ENCODE results near the gene PTPRG.
"Not testable (repeated sequence)": the region's sequence is repeated elsewhere in the genome, so short reads cannot be mapped to it uniquely, and the experiment has no call there.

PTPRG gene

DNA sequence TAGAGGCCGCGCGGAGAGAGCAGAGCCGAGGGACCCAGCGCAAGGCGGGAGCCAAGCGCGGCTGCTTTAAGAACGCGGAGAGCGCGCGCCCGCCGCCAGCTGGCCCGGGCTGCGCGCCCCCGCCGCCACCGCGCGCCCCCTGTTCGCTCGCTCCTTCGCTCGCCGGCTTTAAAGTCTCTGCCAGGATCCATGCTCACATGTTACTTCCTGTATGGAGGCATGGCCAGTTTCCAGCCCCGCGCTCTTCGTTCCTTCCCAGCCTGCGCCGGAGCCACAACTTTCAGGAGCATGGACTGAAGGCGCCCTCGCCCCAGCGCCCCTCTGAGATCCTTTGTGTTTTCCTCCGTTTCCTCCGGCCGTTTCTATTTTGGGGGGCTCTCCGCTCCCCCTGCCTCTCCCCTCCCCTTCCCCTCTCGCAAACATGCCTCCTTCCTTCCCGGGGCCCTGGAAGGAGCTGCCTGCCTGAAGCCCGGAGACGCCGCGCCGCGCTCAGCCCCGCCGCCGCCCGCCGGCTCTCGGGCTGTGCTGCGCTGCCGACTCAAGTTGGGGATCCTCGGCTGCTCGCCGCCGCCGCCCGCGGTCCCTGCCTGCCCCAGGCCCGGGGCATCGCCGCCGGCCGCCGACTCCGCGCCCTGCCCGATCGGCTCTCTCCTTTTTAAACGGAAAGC, at the start of gene PTPRG:
Gene PTPRG, plus strand, starts transcription at position 198 of the 668 bp plus-strand sequence. CDS start 717 bp downstream, outside the sequence.
- peak; percentile 85 for DNase-seq

DNA sequence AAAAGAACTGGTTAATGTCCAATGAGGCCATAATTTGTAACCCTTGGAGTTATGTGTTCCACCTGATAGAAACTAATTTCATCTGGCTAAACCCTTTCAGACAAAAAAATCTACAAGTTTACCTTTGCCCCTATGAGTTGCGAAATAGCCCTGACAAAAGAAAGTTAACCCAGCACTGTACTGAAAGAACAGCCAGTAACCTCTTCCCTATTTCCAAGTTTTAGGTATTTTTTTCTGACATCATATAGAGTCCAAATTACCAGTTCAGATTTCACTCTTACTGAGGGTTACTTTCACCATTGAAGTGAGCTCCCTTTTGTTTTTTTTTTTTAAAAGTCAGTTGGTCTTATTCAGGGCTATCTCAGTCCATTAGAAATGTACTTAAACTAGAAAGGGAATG, 42.8 kb upstream of the PTPRG start:
- DNase-seq, result no peak

DNA sequence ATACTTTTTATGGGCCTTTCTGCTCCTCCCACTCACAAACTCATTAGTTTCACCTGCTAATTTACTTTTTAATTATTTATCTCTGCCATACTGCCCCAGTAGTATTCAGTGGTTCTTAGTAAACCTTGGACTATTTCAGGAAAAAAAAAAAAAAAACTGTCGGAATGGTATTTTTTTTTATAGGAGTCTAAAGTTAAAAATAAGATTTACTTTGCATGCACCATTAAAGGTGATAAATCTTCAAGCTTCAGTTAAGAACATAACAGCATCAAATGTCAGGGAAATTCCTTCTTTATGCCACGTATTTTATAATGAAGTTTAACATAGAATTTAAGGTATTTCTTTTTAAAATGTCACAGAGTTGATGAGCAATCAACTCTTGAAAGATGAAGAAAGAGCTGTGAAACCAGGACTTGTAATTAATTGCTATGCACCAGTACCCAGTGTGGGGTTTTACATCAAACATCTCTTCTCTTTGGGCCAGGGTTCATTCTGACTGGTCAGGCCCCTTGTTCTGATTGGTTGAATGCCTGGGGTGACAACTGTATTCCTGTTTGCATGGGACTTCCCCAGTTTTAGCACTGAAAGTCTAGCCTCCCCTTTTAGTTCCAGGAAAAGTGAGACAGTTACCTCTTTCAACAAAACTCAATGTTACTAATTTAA, 40.3 kb upstream of the PTPRG start:
- no peak for DNase-seq

GRCh38 chr3:61522060-61522459, 39.3 kb upstream of the PTPRG start:
- no peak for DNase-seq

DNA sequence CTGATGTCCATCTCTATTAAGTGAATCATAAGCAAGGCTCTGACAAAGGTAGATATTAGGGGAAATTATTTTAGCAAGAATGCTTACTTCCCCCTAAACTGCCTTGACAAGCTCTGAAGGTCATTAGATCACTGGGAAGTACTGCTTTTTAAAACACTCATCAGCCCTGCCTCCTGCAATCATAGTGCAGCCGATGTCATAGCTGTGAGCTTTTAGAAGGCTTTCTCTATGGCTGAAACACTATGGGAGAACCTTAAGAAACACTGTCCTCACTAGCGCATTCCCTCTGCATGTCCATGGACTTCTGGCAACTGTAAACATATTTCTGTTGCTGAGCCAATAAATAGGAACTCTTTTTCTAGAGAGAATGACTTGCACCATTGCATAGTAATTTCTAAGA, 38.7 kb upstream of the PTPRG start:
- no peak for DNase-seq

DNA sequence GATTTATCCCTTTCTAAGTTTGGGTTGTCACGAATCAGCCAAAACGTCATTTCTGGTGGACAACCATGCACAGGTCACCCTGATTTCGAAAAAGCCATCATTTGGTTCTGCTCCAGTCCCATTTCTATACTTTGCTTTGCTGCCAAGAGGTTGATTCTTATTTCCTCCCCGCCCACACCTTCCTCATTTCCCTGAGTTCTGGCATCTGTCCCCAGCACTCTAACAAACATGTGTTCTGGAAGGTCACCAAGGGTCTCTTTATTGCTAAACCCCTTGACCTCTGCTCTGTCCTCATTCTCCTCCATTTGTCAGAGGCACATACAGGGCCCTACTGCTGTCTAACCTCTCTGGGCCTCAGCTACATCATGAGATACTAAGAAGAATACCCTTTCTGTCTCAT, 36.4 kb upstream of the PTPRG start:
- no peak for DNase-seq

GRCh38 chr3:61526308-61526707, 35.1 kb upstream of the PTPRG start:
- no peak for DNase-seq

DNA sequence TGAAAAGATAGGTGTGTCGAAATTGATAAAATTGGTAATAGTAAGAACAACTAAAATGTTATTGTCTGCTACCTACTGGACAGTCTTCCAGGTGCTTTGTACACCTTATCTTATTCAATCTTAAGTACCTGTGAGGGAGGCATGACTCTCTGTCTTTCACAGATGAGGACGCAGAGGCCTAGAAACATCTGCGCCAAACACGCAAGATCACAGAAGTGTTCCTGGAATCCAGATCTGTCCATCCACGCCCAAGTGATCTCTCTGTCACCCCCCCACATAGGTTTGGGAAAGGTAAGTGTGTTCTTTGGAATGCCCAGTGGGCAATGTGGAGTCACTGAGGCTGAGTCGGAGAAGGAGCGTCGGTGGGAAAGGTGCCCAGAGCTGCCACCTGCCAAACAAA, 34.4 kb upstream of the PTPRG start:
- no peak for DNase-seq

DNA sequence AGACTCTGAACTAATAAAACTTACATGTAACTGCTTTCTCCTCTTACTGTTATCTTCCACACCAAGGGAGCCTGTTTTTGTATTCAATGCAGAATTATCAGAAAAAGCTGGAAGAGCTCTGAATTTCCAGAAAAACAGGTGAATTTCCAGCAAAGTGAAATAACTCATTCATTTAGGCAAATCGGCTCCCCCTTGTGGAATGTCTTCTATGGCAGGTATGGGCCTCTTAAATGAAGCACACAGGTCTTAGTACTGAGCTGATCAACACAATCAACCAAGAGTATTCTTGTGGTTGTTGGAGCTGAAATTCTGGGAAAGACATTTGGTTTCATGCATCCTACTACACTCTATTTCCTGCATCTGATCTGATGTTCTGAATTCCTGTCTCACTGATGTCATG, 31.0 kb upstream of the PTPRG start:
- no peak for DNase-seq

DNA sequence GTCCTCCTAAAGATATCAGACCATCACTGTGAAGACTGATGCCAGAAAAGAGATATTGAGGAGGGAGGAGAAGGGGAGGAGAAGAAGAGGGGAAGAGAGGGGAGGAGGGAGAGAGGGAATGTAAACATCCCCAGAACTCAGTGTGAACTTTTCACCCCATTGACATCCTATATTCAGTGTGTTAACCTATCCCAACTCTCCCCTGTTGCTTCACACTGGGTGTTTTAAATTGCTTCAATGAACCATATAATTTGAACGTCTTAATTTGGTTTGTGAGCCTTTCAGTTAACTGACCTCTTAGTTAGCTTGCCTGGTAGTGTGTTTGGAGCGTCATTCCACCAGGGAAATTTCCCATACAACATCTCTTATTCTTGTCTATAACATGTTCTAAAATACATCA, 29.8 kb upstream of the PTPRG start:
- DNase-seq, result no peak

GRCh38 chr3:61532739-61533500, 28.5 kb upstream of the PTPRG start:
- DNase-seq, result no peak

DNA sequence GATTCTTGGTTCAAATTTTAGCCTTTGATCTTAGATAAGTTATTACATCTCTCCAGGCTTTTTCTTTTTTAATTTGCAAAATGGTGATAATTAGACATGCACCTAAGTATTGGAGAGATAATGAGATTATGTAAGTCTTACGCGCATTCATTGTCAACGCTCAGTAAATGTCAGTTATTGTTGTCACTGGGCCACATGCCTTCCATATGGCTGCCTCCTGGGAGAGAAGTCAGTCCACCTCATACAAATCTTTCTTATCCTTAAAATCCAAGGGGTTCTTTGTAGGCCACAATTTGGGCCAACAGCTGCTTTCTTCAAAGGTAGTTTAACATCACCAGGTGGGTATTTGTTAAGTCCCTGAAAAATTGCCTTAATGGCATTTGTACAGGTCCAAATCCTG, 25.5 kb upstream of the PTPRG start:
- no peak for DNase-seq

- DNase-seq, result no peak
These were observed 24.0 kb upstream of the PTPRG start for GRCh38 chr3:61537366-61537765.

DNA sequence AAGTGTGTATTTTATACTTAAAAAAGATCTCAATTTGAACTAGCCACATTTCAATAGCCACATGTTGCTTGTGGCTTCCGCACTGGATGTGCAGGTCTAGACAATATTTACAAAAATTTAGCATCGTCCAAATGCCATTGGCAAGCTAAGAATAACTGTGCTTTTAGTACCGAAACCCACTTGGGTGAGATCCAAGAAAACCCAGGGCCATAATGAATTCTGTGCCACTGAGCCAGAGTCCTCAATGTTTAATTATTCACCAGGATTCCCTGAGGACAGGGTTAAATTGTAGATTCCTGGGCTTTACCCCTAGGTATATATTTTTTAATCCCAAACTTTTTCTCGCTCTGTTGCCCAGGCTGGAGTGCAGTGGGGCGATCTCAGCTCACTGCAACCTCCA, 22.9 kb upstream of the PTPRG start:
- DNase-seq, result no peak

- DNase-seq, result no peak
These were observed 19.7 kb upstream of the PTPRG start for GRCh38 chr3:61541694-61542093.

DNA sequence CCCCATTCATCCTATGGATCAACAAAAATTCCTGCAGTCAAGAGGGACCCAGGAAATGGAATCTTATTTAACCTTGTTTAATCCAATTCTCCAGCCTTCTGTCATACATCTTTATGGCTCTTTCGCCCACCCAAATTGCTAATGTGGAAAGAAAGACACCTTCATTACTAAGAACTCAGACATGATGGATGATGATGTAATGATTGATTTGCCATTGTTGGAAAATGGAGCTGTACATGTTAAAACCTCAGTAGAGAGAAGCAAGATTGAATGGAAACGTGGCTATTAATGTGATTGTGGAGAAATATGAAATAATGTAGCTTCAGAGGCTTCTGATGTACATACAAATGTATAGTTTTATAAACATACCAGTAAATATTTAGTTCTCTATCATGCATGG, 15.7 kb upstream of the PTPRG start:
- no peak for DNase-seq

GRCh38 chr3:61547625-61548024, 13.7 kb upstream of the PTPRG start:
- DNase-seq, result no peak

GRCh38 chr3:61552704-61553103, 8.7 kb upstream of the PTPRG start:
- not testable (repeated sequence) for DNase-seq

GRCh38 chr3:61559136-61559731, 2.1 kb upstream of the PTPRG start:
- no peak for DNase-seq

- peak; percentile 49 for DNase-seq
These were observed 626 bp upstream of the PTPRG start for GRCh38 chr3:61560517-61561373.

DNA sequence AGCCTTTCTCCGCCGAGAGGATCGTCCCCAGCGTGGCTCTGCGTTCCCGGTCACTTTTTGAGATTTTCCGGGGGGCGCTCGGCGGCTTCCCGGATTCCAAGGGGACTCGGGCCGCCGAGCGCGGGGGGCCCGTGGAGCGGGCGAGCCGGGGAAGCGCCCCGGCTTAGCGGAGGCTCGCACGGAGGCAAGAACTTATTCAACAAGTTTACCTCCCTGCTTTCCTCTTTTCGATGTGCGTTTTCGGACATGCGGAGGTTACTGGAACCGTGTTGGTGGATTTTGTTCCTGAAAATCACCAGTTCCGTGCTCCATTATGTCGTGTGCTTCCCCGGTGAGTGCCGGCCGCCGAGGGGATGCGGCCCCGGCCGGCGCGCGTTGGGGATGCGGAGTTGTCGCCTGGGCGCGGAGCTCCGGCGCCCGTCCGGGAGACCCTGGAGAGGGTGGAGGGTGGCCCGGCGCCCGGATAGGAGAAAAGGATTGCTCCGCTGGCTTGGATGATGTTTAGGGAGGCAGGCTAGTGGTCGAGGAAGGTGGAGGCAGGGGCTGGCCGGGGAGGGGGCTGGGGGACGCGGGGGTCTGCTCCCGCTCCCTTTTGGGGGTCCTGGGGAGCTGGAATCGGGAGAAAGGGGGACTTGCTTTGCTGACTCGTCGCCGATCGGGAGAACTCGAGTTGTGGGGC, 810 bp downstream of the PTPRG start:
- DNase-seq, result no peak

DNA sequence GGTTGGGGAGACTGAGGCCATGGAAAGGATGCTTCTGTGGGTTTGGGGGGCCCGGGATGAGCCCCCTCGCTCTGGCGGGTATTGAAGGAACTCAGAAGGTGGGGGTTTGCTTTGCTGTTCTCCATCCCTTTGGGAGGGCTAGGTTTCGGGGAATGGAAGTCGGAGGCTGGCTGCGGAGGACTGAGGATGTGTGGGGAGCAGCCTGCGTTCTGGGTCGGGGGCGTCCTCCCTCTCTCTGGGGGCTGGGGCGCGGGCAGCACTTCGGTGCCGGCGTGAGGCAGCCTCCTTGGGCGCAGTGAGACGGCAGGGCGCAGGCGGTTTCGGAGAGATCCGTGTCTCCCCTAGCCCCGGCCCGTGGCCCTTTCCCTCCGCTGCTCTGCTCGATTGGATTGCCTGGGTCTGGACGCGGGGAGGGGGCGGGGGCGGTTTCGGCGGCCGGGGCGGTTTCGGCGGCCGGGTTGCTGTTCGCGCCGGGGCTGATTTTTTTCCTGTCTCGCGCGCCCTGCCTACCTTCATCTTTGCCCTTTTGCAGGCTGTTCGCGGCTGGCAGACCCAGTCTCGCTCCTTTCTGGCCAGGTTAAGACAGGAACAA, 1.4 kb downstream of the PTPRG start:
- DNase-seq, result no peak

All from NCI-H446 treated with DMSO at 0.1 percent for 48 hours (cell line).